ENCODE measurements around the gene DHCR7.

Gene DHCR7

DNA sequence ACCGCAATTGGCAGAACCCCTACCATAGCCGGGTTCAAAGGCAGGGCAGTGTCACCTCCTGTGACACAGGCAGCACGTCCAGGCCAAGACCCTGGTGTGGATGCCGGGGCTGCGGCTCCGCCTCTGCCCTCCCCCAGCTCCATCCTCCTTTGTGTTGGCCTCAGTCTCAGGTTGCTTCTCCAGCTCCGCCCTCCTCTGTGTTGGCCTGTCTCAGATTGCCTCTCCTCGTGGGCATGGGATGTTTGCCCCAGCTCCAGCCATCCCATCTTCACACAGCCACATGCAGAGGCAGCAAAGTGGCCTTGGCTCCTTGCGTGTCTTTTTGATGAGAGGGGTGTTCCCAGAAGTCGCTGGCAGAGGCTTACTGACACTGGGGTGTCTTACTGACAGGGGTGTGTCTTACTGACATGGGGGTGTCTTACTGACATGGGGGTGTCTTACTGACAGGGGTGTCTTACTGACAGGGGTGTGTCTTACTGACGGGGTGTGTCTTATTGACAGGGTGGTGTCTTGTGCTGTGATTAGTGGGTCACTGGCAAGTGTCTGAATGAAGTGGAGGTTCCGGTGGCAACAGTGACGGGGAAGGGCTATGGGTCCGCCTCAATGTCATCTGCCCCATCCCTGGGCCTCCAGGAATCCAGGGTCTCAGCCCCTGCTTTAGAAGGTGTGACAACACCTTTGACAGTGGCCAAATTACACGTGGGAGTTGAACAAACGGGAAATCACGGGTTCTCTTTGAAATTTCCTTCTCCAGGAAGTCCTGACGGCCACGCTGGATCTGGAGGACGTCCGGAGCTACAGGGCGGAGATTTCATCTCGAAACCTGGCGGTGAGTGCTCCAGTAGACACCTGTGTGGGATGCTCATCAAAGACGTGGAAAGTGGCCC, 29.7 kb upstream of the DHCR7 start:
- no peak for ATAC-seq

DNA sequence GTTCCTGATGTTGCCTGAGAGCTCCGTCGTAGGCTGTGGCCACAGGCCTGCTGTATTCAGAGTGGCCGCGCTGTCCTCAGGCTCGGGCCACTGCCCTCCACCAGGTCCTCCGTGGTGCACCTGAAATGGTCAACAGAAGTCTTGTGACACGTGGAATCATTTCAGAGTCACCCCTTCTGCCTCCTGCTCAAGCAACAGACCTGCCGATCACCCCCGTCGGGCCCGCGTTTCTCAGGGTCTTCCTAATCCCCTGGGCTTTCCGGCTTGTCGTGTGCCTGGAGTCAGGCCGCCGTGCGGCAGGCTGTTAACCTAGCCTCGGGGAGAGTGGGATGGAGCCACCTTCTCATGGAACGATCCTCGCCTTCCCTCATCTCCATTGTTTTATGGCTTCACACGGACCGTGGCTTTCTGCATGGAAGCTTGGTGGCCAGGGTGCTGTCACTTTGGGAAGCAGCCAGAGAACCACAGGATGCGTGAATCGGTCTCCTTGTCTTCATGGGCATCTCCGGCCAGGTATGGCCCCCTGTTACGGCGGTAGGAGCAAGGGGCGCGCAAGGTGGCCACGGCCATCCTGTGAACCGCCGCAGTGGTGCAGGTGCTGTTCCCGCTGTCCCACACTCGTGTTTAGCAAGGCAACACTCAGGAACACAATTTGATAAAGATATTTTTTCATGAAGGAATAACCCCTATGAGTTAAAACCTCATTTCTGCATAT, 28.9 kb upstream of the DHCR7 start:
- ATAC-seq = no peak

DNA sequence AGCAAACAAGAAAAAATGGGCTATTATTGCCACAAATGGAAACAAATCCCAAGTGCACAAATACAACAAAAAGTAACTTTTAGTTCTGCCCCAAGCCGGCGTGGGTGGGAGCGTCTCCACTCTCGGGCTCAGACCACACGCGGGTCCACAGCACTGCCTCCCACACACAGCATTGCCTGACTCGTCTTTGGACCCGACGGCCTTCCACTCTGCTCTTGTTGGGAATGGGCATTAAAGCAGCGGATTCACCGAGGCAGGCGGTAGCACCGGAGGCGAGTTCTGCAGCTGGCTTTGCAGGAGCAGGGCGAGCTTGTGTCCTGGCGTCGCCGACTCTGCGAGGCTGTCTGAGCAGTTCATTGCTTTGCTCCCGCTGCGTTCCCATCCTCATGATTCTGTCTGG, 27.8 kb upstream of the DHCR7 start:
- ATAC-seq = no peak

DNA sequence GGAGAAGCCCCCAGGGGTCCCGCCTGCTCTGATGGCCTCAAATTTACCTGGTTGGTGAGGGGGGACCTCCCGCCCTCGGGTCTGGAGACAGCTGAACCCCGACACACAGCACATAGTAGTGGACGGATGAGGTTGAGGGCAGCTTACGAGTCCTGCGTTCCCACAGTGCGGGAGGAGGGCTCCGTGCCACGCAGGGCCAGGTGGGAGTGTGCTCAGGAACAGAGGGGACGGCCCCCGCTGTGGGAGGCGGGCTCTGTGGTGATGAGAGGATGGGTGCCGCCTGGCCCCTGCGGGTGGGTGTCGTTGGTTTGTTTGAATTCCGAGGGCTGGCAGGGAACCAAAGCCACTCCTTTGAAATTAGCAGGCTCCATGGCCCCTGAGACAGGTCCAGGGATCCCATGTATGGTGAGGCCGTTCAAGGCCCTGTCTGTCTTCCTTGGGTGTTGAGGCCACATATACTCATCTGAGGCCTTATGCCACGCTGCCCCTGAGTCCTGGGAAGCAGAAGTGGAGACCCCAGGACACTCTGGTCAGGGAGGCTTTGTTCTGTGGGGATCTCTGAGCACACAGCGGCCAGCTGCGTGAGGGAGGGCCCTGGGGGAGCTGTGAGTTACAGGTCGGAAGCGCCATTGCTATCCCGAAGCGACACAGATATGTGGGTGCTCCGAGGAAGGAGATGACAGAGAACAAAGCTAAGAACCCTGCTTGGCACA, 26.7 kb upstream of the DHCR7 start:
- ATAC-seq = no peak

DNA sequence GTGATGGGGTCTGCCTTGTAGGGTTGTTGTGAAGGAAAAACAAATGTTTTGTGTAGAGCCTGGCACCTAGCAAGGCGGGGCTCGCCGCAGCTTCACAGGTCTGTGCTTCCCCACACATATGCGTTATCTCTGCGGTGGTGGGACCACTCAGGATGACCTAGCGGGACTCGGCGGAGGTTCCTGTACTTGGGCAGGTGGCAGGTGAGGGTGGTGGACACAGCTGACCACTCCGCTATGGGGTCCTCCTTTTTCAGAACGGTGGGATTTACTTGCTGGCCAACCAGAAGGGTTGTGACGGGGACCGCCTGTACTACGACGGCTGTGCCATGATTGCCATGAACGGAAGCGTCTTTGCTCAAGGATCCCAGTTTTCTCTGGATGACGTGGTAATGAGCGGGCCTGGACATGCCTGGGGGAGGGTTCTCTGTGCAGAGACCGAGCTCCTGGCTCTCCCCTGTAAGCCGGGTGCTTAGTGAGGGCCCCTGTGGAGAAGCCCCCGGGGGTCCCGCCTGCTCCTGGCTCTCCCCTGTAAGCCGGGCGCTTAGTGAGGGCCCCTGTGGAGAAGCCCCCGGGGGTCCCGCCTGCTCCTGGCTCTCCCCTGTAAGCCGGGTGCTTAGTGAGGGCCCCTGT, 26.1 kb upstream of the DHCR7 start:
- no peak for ATAC-seq

DNA sequence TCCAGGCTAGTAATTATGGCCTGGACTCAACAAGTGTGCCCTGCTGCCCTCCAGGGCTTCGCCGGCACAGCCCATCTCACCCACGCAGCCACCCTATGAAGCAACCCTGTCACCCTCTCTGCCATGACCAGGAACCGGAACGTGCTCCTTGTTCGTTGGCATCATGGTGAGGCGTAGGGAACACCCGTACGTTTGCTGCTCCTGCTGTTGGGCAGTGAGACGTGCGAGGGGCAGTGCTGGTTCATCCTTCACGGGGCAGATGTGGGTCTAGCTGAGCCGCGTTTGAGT, 25.5 kb upstream of the DHCR7 start:
- ATAC-seq = no peak

DNA sequence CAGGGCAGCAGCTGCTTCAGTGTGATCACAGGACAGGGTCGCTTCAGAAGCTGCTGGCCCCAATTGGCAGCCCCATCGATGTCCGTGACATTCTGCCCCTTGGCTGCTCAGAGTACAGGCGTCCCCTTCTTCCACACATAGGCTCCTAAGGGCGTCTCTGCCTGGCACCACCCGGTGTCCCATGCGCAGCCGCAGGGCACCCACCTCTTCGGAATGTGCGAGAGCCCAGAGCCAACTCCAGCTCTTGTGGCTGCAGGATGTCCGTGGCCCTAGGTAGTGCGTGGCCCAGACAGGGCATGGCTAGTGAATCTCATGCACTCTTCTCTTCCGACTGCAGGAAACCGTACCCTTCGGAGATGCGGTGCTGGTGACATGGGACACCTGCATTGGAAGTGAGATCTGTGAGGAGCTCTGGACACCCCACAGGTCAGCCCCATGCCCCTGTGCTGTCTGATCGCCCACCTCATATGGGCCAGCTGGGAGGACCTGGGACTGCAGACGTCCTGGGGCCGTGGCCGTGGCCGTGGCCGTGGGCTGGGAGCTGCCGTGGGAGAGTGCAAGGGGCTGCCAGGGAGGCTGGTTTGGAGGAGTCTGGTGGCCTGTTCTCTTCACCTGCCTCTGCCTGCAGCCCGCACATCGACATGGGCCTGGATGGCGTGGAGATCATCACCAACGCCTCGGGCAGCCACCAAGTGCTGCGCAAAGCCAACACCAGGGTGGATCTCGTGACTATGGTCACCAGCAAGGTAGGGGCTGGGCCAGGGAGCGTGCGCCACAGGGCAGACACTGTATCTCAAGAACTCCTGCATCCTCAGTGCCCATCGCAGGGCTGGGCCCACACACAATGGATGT, 25.0 kb upstream of the DHCR7 start:
- ATAC-seq = no peak

DNA sequence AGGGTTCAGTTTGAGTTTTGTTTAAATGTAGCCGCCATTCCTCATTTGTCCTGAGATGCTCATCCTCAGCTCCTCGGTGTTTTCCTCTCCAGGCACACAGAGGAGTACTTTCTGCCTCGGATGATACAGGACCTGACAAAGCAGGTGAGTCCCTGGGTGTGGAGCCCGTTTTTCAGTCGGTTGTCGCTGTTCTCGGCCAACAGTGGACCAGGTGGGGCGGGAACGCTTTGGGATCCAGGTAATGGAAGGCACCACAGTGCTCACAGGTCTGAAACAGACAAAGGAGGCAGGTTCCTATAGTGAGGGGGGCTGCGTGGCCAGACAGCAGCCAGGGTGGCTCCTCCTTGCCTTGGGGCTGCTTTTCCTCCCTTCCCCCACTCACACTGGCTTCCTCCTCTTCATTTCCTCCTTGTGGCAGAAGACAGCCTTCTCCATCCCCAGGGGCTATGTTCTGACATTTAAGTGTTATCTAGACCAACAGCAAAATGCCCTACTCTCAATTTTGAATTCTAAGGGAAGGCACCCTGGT, 24.2 kb upstream of the DHCR7 start:
- ATAC-seq = no peak

DNA sequence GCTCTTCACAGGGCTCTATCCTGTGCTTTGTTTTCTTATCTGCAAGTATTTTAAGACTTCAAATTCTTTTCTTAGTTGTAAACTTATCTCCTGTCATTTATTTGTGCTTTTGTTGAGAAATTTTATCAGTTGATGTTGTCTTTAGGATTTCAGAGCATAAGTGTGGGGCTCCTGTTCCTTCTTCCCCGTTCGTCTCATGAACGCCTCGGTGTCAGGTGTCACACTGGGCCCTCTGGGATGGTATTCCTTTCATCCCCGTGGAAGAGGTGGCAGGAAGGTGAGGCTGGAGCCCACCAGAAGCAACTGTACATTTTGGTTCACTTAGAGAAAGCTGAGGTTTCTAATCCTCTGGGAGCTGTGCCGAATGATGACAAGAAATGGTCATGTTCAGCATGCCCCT, 22.8 kb upstream of the DHCR7 start:
- no peak for ATAC-seq

DNA sequence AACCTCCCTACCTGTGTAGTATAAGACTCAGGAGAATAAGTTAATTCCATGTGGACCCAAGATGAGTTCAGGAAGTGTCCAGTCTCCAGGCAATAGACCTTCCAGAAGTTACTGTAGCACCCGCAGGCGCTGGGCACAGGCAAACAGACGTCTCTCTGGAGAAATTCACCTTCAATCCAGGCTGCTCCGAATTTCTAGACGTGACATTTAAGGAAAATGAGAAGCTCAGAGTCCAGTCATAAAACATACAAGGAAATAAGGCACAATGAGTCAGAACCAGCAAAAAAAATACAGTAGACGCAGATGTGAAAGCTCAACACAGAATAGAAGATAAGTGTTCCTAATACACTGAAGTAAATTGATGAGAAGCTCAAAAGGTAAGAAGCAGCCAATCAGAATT, 19.0 kb upstream of the DHCR7 start:
- no peak for ATAC-seq

DNA sequence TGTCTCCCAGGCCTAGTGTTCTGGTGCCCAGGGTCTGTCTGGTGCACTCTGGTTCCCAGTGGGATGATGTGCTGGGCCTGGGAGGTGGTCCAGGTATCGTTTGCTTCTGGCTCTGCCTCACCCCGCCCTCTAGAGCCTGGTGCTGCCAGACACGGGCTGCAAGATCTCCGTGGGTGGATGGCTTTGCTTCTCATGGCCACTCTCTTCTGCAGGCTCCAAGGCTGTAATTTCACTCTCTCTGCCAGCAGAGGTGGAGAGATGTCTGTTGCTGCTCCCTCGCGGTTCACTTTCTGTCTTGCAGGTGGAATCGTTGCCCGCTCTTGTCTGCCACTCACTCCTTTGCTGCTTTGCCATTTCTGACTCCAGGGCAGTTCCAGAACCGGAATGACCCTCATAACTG, 18.2 kb upstream of the DHCR7 start:
- no peak for ATAC-seq

DNA sequence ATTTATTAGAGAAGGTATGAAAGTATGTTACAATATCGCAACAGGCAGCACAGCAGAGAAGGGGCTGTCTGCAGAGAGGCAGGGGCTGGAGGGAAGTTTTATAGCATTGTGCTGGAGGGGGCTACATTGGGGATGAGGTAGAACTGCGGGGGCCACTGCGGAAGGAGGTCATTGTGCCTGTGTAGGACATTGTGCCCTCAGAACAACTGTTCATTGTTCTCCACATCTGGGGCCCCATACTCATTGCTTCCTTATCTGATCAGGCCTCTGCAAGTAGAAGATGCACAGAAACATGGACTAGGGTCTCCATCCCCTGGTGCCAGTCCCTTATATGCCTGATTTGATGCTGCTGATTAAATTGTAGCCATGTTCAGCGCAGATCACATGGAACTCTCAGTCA, 16.9 kb upstream of the DHCR7 start:
- no peak for ATAC-seq

DNA sequence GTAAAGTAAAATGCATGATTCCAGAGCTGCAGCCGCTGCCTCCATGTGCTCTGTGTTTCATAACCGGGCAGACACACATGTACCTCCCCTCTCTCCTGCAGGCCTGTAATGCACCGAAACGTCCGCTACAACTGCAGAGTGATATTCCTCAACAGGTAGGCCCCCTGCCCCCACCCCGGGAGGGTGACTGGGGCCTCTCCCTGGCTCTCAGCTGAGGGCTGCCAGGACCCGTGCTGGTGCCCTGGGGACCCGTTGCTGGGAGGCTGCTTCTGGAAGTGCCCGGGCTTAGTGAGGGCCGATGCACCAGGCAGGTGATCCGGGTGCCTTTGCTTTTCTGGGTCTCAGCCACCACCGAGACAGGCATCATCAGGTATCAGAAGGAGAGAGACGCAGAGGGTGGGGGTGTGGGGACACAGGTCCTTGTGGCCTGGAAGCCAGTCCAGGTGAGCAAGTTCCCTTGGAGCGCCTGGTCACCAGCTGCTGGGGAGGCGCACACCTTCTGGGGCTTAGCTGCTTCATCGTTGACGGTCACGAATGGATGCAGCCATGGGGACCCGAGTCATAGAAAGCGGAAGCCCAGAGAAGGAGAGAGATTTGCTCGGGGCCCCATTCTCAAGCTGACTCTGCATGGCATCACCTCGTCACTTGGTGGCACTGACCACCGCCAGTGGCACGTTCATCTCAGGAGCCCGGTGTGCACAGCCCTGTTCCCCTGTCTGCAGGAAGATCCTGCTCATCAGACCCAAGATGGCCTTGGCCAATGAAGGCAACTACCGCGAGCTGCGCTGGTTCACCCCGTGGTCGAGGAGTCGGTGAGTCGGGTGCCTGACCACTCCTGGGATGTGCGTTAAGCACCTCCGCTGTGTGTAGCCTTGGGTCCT, 15.4 kb upstream of the DHCR7 start:
- no peak for ATAC-seq

DNA sequence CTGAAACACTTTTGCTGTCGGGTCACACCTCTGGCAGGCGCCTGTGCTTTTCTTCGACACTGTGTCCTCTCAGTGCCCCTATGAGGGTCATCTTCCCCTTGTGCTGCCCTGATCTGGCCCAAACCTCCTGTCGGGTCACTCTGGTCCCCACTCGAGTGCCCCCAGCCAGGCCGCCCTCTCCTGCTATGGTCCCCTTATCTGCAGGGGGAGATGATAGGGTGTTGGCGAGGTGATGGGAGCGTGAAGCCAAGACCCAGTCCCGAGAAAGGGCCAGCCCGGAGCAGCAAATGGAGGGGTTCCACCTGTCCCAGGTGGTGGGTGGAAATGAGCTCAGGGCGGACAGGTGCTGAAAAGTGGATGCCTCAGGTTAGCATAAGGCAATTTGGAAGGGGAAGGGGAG, 14.5 kb upstream of the DHCR7 start:
- no peak for ATAC-seq

DNA sequence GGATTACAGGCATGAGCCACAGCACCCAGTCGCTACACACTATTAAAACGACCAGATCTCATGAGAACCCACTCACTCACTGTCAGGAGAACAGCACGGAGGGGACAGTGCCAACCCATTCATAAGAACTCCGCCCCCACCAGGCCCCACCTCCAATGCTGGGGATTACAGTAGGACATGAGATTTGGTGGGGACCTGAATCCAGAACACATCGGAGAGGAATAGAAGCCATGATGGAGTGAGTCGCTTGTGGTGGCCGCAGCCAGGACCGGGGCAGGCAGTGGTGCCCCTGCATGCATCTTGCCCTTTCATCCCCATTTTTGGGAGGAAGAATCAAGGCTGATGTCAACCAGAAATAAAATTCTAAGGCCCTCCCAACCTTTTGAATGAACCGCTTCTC, 13.5 kb upstream of the DHCR7 start:
- ATAC-seq = no peak

DNA sequence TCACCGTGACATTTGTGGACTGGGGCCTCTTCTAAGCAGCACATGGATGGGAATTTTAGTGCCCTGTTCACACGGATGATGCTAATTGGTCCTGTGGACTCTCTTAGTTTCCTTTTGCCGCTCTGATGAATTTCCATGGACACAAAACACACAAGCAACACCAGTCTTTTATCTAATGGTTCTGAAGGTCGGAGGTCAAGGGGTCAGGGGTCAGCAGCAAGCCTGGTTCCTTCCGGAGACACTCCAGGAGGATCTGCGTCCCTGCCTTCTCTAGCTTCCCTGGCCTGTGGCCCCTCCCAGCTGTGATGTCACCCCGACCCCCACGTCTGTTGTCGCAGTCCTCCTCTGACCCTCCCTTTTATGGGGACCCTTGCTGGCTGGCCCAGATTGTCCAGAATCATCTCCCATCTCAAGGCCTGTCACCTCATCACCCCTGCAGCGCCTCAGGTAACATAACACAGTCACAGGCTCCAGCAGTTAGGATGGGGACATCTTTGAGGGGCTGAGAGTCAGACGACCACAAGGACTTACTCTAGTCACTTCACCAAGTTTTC, 11.7 kb upstream of the DHCR7 start:
- ATAC-seq = no peak

DNA sequence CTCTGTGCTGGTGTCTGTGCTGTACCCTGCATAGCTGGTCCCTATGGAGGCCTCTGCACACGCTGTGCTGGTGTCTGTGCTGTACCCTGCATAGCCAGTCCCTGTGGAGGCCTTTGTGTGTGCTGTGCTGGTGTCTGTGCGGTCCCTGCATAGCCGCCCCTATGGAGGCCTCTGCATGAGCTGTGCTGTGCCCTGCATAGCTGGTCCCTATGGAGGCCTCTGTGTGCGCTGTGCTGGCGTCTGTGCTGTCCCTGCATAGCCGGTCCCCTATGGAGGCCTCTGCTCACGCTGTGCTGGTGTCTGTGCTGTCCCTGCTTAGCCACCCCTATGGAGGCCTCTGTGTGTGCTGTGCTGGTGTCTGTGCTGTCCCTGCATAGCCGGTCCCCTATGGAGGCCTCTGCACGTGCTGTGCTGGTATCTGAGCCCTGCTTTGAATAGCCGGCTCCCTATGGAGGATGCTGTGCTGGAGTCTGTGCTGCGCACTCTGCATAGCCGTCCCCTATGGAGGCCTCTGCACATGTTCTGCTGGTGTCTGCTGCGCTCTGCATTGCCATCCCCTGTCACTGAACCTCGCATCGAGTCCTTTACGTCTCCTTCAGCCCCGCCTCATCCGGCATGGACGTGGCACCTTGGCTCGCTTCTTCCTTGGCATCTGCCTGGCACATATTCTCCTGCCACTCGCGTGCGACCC, 11.0 kb upstream of the DHCR7 start:
- no peak for ATAC-seq

DNA sequence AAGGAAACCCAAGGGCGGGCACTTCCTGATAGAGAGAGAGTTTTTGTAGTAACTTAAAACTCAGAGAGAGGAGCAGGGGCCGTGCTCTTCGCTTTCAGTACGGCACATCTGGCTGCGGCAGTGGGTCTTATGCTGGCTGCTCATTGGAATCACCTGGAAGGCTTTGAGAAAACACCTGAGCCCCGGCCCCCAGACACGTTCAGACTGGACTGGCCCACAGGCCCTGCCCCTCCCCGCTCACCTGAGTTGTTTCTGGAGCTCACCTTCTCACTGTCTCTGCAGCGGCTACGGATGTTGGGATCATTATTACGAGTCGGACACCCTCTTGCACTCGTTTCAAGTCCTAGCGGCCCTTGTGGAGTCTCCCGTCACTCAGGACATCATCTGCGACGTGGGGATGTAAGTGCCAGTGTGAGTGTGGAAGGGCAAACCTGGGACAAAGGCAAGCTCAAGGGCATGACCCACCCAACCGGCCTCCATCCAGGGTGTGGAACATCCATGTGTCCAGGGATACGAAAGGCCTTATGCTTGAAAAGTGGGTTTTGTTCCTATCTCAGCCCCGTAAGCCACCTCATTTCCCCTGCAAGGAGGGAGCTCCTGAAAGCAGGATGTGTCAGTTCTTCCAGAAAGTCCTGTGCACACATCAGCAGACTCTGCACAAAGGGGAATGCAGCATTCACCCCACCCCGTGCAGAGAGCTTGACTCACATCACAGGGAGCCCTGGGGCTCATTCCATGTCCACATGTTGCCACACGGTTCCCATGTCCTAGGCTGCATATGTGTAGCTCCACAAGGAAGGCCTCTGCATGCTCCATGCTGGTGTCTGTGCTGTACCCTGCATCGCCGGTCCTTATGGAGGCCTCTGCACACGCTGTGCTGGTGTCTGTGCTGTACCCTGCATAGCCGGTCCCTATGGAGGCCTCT, 10.2 kb upstream of the DHCR7 start:
- no peak for ATAC-seq

DNA sequence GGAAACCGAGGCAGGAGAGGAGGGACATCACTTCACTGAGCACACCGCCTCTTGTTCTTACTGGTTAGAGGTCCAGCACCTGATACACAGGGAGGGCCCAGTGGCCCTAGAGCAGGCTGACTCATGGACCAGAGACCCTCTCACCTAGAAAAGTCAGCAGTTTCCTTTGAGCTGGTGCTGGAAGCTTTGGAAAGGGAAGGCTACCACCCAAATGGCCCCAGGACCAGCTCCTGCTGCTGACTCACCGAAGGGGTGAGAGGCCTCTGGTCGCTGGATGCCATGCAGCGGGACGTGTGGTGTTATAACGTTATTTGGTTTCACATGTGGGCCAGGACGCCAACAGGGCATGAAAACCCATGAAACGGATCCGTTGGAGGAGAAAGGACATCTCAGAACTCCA, 8.6 kb upstream of the DHCR7 start:
- no peak for ATAC-seq
